Mesenchymal stem cell (in vitro differentiated cells and primary cell): ENCODE measurements around the gene AGPS.

Experiments used
- DNase-seq: peaks from one replicate; pipeline ENCODE4 v3.0.0-alpha.2; 2013
- H2AFZ ChIP-seq: one replicate; pipeline ENCODE4 v1.6.1; 2013; ENCODE audit warnings: low read depth, mild to moderate bottlenecking, control low read depth, inconsistent platforms, low read length, moderate library complexity
- H2AK5ac ChIP-seq: 2 replicates; pipeline ENCODE4 v1.6.1; 2013; ENCODE audit warnings: low read length, moderate library complexity, mild to moderate bottlenecking, inconsistent platforms; ENCODE audit not compliant: severe bottlenecking
- H2BK120ac ChIP-seq: one replicate; pipeline ENCODE4 v1.6.1; 2013; ENCODE audit warnings: low read depth, mild to moderate bottlenecking, inconsistent platforms, low read length, moderate library complexity
- H2BK12ac ChIP-seq, 2 experiments: one replicate each; pipeline ENCODE4 v1.6.1; 2013; ENCODE audit warnings: inconsistent platforms in 2 of 2, low read length in 2 of 2, mild to moderate bottlenecking in 2 of 2, moderate library complexity in 2 of 2, control low read depth in 1 of 2
- H2BK15ac ChIP-seq: one replicate; pipeline ENCODE4 v1.6.1; 2013; ENCODE audit warnings: mild to moderate bottlenecking, low read depth, inconsistent platforms; ENCODE audit not compliant: poor library complexity, severe bottlenecking
- H2BK5ac ChIP-seq: 2 replicates; pipeline ENCODE4 v1.6.1; 2013; ENCODE audit warnings: low read depth, mild to moderate bottlenecking, low read length, control low read depth, inconsistent platforms; ENCODE audit not compliant: poor library complexity, severe bottlenecking
- H3K14ac ChIP-seq, 2 experiments: one replicate each; pipeline ENCODE4 v1.6.1; 2013; ENCODE audit warnings: inconsistent platforms in 2 of 2, low read length in 2 of 2, control low read depth in 1 of 2, mild to moderate bottlenecking in 1 of 2, moderate library complexity in 1 of 2
- H3K18ac ChIP-seq, 2 experiments: one replicate each; pipeline ENCODE4 v1.6.1; 2013; ENCODE audit warnings: inconsistent platforms in 2 of 2, low read length in 2 of 2, control low read depth in 1 of 2, low read depth in 1 of 2, mild to moderate bottlenecking in 1 of 2
- H3K23ac ChIP-seq, 2 experiments: one replicate each; pipeline ENCODE4 v1.6.1; 2013; ENCODE audit warnings: inconsistent platforms in 2 of 2, low read length in 2 of 2, mild to moderate bottlenecking in 2 of 2, moderate library complexity in 2 of 2, control low read depth in 1 of 2
- H3K27ac ChIP-seq: 2 replicates; pipeline ENCODE4 v1.5.1; 2013; ENCODE audit warnings: mild to moderate bottlenecking, moderate library complexity, low read length, control low read depth, inconsistent platforms; ENCODE audit not compliant: poor library complexity, severe bottlenecking
- H3K27me3 ChIP-seq, 2 experiments: 2 replicates each; pipeline versions ENCODE4 v1.6.1 to v1.7.0; 2013; ENCODE audit warnings: low read length in 2 of 2, mild to moderate bottlenecking in 2 of 2, moderate library complexity in 2 of 2, control low read depth in 1 of 2, inconsistent platforms in 1 of 2; ENCODE audit not compliant: control insufficient read depth in 1 of 2, insufficient read depth in 1 of 2
- H3K36me3 ChIP-seq, 2 experiments: 2 replicates each; pipeline versions ENCODE4 v1.6.1 to v1.7.0; 2013; ENCODE audit warnings: low read length in 2 of 2, control low read depth in 1 of 2, inconsistent platforms in 1 of 2, low read depth in 1 of 2, mild to moderate bottlenecking in 1 of 2; ENCODE audit not compliant: insufficient read depth in 2 of 2, control insufficient read depth in 1 of 2
- H3K4ac ChIP-seq, 2 experiments: one replicate each; pipeline ENCODE4 v1.6.1; 2013; ENCODE audit warnings: inconsistent platforms in 2 of 2, low read length in 2 of 2, mild to moderate bottlenecking in 2 of 2, moderate library complexity in 2 of 2, control low read depth in 1 of 2, low read depth in 1 of 2
- H3K4me1 ChIP-seq: 2 replicates; pipeline ENCODE4 v1.6.1; 2013; ENCODE audit warnings: low read depth, low read length, control low read depth; ENCODE audit not compliant: control insufficient read depth, insufficient read depth
- H3K4me2 ChIP-seq: 2 replicates; pipeline ENCODE4 v1.6.1; 2013; ENCODE audit warnings: low read length, mild to moderate bottlenecking, inconsistent platforms; ENCODE audit not compliant: poor library complexity, severe bottlenecking
- H3K4me3 ChIP-seq, 2 experiments: 2 replicates each; pipeline versions ENCODE4 v1.5.1 to v1.7.0; 2013; ENCODE audit warnings: low read length in 2 of 2, mild to moderate bottlenecking in 2 of 2, control low read depth in 1 of 2, low read depth in 1 of 2; ENCODE audit not compliant: insufficient read depth in 1 of 2
- H3K79me1 ChIP-seq: replicated peaks from 2 replicates; pipeline ENCODE4 v1.6.1; 2013; ENCODE audit warnings: mild to moderate bottlenecking, control low read depth, low read length, inconsistent platforms; ENCODE audit not compliant: poor library complexity, severe bottlenecking
- H3K9ac ChIP-seq: 2 replicates; pipeline ENCODE4 v1.7.0; 2013; ENCODE audit warnings: mild to moderate bottlenecking, low read length, moderate library complexity
- H3K9me3 ChIP-seq: 2 replicates; pipeline ENCODE4 v1.7.0; 2013; ENCODE audit warnings: mild to moderate bottlenecking, low read length; ENCODE audit not compliant: control insufficient read depth
- H4K8ac ChIP-seq: one replicate; pipeline ENCODE4 v1.6.1; 2013; ENCODE audit warnings: inconsistent platforms, mild to moderate bottlenecking, low read length, moderate library complexity
- H4K91ac ChIP-seq: one replicate; pipeline ENCODE4 v1.6.1; 2013; ENCODE audit warnings: mild to moderate bottlenecking, low read length, inconsistent platforms
- WGBS: methylation state at CpG from one replicate; pipeline ENCODE4 v1.1.7; 2013; ENCODE audit warnings: mixed read lengths; 5-methylcytosine and 5-hydroxymethylcytosine counted together

AGPS gene

GRCh38 chr2:177568893-177569292 lies 176.3 kb downstream of the AGPS start:
- Histone ChIP-seq H2BK120ac (no peak overlapping the region), H3K9me3 (no peaks in the 10 kb centered on the region), H3K36me3 (no peaks in the 10 kb centered on the region), H3K4me2 (no peak overlapping the region), H3K23ac (no peak overlapping the region), H3K14ac (no peak overlapping the region), H4K91ac (no peak overlapping the region), H2BK15ac (no peak overlapping the region), H2AFZ (no peak overlapping the region), H3K27ac (no peak overlapping the region), H2BK5ac (no peak overlapping the region), H3K9ac (no peak overlapping the region), H2AK5ac (no peak overlapping the region), H3K4me1 (peaks cover 1% of the 10 kb centered on the region), H3K79me1 (no peaks in the 10 kb centered on the region), H3K18ac (no peak overlapping the region), H3K4me3 (no peak overlapping the region), H4K8ac (no peak overlapping the region), H3K27me3 (no peaks in the 10 kb centered on the region), H2BK12ac (no peak overlapping the region), H3K4ac (no peak overlapping the region)
- WGBS, result 96% methylated on average over 4 of the region's 5 CpGs
- no peak for DNase-seq

- H2BK5ac ChIP-seq, result no peak overlapping the region
- no peak overlapping the region for H3K27ac ChIP-seq
- no peak overlapping the region for H3K9ac ChIP-seq
- H4K91ac ChIP-seq, result no peak overlapping the region
- no peak overlapping the region for H2AK5ac ChIP-seq
- H3K27me3 ChIP-seq, result no peaks in the 10 kb centered on the region
- peaks cover 1% of the 10 kb centered on the region for H3K4me1 ChIP-seq
- H3K4me3 ChIP-seq, result no peak overlapping the region
- H3K4me2 ChIP-seq, result no peak overlapping the region
- no peak for DNase-seq
- no peaks in the 10 kb centered on the region for H3K79me1 ChIP-seq
- no peaks in the 10 kb centered on the region for H3K36me3 ChIP-seq
- H3K18ac ChIP-seq, result no peak overlapping the region
- H2BK120ac ChIP-seq, result no peak overlapping the region
- no peak overlapping the region for H2BK15ac ChIP-seq
- no peak overlapping the region for H2AFZ ChIP-seq
- no peak overlapping the region for H2BK12ac ChIP-seq
- WGBS, result 94% methylated on average over 2 of the region's 2 CpGs
- H3K4ac ChIP-seq, result no peak overlapping the region
- no peaks in the 10 kb centered on the region for H3K9me3 ChIP-seq
- H3K14ac ChIP-seq, result no peak overlapping the region
- no peak overlapping the region for H4K8ac ChIP-seq
- H3K23ac ChIP-seq, result no peak overlapping the region
Observed at GRCh38 chr2:177572236-177572671, 179.7 kb downstream of the AGPS start.

- no peak overlapping the region for H3K18ac ChIP-seq
- no peaks in the 10 kb centered on the region for H3K27me3 ChIP-seq
- H3K4me2 ChIP-seq, result no peak overlapping the region
- no peak overlapping the region for H3K9ac ChIP-seq
- DNase-seq, result no peak
- no peak overlapping the region for H3K23ac ChIP-seq
- no peak overlapping the region for H4K8ac ChIP-seq
- no peaks in the 10 kb centered on the region for H3K79me1 ChIP-seq
- no peak overlapping the region for H3K14ac ChIP-seq
- no peak overlapping the region for H2AFZ ChIP-seq
- H3K9me3 ChIP-seq, result no peaks in the 10 kb centered on the region
- no peak overlapping the region for H4K91ac ChIP-seq
- H2BK5ac ChIP-seq, result no peak overlapping the region
- no peak overlapping the region for H3K4ac ChIP-seq
- H2BK12ac ChIP-seq, result no peak overlapping the region
- H3K36me3 ChIP-seq, result no peaks in the 10 kb centered on the region
- no peak overlapping the region for H2AK5ac ChIP-seq
- H3K4me1 ChIP-seq, result peaks cover 1% of the 10 kb centered on the region
- WGBS, result 83% methylated on average over 3 of the region's 3 CpGs
- H2BK15ac ChIP-seq, result no peak overlapping the region
- no peak overlapping the region for H3K27ac ChIP-seq
- no peak overlapping the region for H2BK120ac ChIP-seq
- no peak overlapping the region for H3K4me3 ChIP-seq
Observed at GRCh38 chr2:177573120-177573519, 180.5 kb downstream of the AGPS start.

DNA sequence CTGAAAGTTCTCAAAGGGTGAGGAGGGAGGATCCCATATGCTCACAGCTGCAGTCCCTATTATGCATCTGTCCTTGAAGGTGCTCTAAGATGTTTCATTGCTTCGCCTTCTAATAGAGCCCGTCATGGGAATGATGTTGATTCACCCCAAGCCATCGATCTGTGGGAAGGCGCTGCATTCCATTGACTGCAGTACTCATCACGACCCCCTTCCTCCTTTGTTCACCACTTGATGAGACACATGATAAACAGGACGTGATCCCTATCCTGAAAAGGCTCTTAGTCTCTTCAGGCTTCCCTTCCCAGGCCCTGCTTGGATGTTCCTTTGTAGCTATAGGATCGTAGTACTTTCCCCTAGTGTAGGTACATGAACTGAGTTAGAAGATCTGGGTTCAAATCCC lies 181.8 kb downstream of the AGPS start:
- Histone ChIP-seq H2BK12ac (no peak overlapping the region), H2BK15ac (no peak overlapping the region), H3K27me3 (no peaks in the 10 kb centered on the region), H3K23ac (no peak overlapping the region), H3K4me1 (peaks cover 1% of the 10 kb centered on the region), H2BK5ac (no peak overlapping the region), H3K4me3 (no peak overlapping the region), H3K36me3 (no peaks in the 10 kb centered on the region), H2AFZ (no peak overlapping the region), H2AK5ac (no peak overlapping the region), H3K18ac (no peak overlapping the region), H3K9me3 (no peaks in the 10 kb centered on the region), H3K14ac (no peak overlapping the region), H3K9ac (no peak overlapping the region), H4K91ac (no peak overlapping the region), H4K8ac (no peak overlapping the region), H3K27ac (no peak overlapping the region), H3K79me1 (no peaks in the 10 kb centered on the region), H3K4ac (no peak overlapping the region), H3K4me2 (no peak overlapping the region), H2BK120ac (no peak overlapping the region)
- WGBS, result 82% methylated on average over 6 of the region's 7 CpGs
- no peak for DNase-seq
